Ascending aorta (tissue), 2 donors: ENCODE measurements around the gene CRTAP. TPM values are rescaled to one million over a fixed set of nuclear protein-coding genes. Genes with fewer than 3 reads are reported as not detected.

Experiments used
- DNase-seq, 2 donors: peaks; one replicate each; pipeline ENCODE4 v3.0.0-alpha.2; 2019; ENCODE audit warnings: low spot score in 2 of 2
- H3K27ac ChIP-seq, 2 donors: fragments of 200-600 bp; sonication (generic); one replicate each; pipeline ENCODE4 v1.5.1; 2016 to 2017; ENCODE audit warnings: mild to moderate bottlenecking in 1 of 2
- H3K27me3 ChIP-seq: fragments of 200-600 bp; sonication (generic); one replicate; pipeline ENCODE4 v1.5.1; 2017
- H3K36me3 ChIP-seq, 2 donors: fragments of 200-600 bp; sonication (generic); one replicate each; pipeline ENCODE4 v1.5.1; 2016
- H3K4me1 ChIP-seq, 2 donors: fragments of 200-600 bp; sonication (generic); one replicate each; pipeline ENCODE4 v1.5.1; 2016 to 2017; ENCODE audit warnings: mild to moderate bottlenecking in 1 of 2
- H3K4me3 ChIP-seq, 2 donors: fragments of 200-600 bp; sonication (generic); one replicate each; pipeline ENCODE4 v1.5.1; 2016 to 2017; ENCODE audit warnings: mild to moderate bottlenecking in 1 of 2
- H3K9me3 ChIP-seq, 2 donors: fragments of 200-600 bp; sonication (generic); one replicate each; pipeline ENCODE4 v1.5.1; 2016
- intact Hi-C: fragments of 100-400 bp; cut with DNase I; formaldehyde crosslinking; loops from one replicate; pipeline ENCODE4 v1.15.1; 2023
- total RNA-seq: library from RNA; depleted of rRNA; stranded (reverse); fragments of >200 nt; gene quantifications from one replicate; pipeline ENCODE4 v1.1.0, GENCODE V29; 2016
- TF ChIP-seq, protein P1 (sequence below), 3 experiments: fragments of 200-600 bp in 2 of 3; fragments of 450-650 bp in 1 of 3; sonication (generic) in 2 of 3; IDR thresholded peaks; one replicate each; pipeline ENCODE4 v1.5.1; 2016 to 2019; ENCODE audit warnings: antibody characterized with exemption in 3 of 3, mild to moderate bottlenecking in 1 of 3, moderate library complexity in 1 of 3

Gene CRTAP
- total RNA-seq, 1 donor from 2014 or later = 300 TPM

DNA sequence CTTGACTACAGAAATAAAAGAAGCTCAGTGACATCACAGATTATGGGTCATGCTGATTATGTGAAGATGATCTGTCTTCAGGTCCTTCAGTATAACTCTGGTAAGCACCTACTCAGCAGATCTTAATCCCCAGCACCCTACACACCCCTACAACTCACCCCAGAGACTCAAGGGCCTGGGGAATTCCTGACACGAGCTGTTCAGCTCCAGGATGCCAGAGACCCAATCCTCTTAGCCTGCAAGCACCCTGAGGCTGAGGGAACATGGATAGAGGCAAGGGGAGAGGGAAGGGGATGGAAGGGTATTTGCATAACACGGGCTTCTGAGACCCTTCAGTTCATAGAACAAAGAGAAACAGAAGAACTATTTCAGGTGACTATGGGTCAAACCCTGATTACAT is 29.9 kb upstream of the CRTAP start:
- H3K36me3 ChIP-seq = no peaks in the 10 kb centered on the region
- H3K4me3 ChIP-seq = no peak overlapping the region
- H3K27ac ChIP-seq = no peak overlapping the region
- intact Hi-C loops = no loop called here
- H3K9me3 ChIP-seq = no peaks in the 10 kb centered on the region
- no peaks in the 10 kb centered on the region for H3K27me3 ChIP-seq
- TF ChIP-seq, protein P1, sequence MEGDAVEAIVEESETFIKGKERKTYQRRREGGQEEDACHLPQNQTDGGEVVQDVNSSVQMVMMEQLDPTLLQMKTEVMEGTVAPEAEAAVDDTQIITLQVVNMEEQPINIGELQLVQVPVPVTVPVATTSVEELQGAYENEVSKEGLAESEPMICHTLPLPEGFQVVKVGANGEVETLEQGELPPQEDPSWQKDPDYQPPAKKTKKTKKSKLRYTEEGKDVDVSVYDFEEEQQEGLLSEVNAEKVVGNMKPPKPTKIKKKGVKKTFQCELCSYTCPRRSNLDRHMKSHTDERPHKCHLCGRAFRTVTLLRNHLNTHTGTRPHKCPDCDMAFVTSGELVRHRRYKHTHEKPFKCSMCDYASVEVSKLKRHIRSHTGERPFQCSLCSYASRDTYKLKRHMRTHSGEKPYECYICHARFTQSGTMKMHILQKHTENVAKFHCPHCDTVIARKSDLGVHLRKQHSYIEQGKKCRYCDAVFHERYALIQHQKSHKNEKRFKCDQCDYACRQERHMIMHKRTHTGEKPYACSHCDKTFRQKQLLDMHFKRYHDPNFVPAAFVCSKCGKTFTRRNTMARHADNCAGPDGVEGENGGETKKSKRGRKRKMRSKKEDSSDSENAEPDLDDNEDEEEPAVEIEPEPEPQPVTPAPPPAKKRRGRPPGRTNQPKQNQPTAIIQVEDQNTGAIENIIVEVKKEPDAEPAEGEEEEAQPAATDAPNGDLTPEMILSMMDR (IDR thresholded peaks at IDR 0.05) = no peak
- no peaks in the 10 kb centered on the region for H3K4me1 ChIP-seq
- DNase-seq = no peak

DNA sequence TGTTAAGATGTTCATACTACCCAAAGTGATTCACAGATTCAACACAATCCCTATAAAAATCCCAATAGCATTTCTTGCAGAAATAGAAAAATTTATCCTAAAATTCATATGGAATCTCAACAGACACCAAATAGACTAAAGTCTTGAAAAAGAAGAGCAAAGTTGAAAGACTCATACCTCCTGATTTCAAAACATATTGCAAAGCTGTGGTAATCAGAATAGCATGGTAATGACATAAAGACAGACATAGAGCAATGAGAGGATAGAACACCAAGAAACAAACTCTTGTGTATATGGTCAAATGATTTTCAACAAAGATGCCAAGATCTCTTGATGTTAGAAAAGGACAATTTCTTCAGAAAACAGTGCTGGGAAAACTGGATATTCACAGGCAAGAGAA is 25.1 kb upstream of the CRTAP start:
- H3K27ac ChIP-seq = no peak overlapping the region

DNA sequence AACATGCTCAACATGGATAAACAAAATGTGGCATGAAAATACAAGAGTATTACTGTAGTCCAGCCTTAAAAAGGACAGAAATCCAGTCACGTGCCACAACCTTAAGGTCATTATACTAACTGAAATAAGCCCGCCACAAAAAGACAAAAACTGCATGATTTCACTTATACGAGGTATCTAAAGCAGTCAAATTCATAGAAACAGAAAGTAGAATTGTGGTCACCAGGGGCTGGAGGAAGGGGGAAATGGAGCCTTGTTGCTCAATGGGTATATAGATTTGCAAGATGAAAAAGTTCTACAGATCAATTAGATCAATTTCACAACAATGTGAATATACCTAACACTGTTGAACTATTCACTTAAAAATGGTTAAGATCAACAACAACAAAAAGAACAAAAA is 24.3 kb upstream of the CRTAP start:
- H3K27ac ChIP-seq = no peak overlapping the region
- H3K9me3 ChIP-seq = no peaks in the 10 kb centered on the region
- no peaks in the 10 kb centered on the region for H3K27me3 ChIP-seq
- no peak overlapping the region for H3K4me3 ChIP-seq
- H3K36me3 ChIP-seq = peaks cover 10 to 17% of the 10 kb centered on the region in 2 donors
- DNase-seq = no peak
- TF ChIP-seq, protein P1 (IDR thresholded peaks at IDR 0.05) = no peak
- no peaks in the 10 kb centered on the region for H3K4me1 ChIP-seq
- intact Hi-C loops = no loop called here

More for the DNA sequence above, 25.1 kb upstream of the CRTAP start:
- Histone ChIP-seq H3K27me3 (no peaks in the 10 kb centered on the region), H3K9me3 (no peaks in the 10 kb centered on the region), H3K36me3 (peaks cover 10 to 16% of the 10 kb centered on the region in 2 donors), H3K4me3 (no peak overlapping the region), H3K4me1 (no peaks in the 10 kb centered on the region)
- intact Hi-C loops = no loop called here
- DNase-seq = no peak
- TF ChIP-seq, protein P1 (IDR thresholded peaks at IDR 0.05) = no peak

DNA sequence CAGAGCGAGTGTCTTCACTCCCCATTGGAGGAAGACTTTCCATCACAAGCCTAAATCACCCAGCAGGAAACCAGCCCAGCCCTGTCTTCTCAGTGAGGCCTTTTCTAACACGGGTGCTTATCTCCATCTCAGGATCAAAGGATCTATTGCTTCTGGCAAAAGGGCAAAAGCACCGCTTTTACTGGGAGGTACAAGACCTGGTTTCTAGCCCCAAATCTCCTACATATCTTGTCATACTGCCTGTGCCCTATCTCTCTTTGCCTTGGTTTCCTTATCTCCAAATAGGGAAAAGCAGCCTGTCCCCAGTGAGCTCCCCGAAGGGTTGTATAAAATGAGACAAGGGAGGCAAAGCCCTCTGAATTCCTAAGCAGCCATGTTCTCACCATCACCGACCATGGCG is 22.1 kb upstream of the CRTAP start:
- no peak for DNase-seq
- peaks cover 10 to 17% of the 10 kb centered on the region in 2 donors for H3K36me3 ChIP-seq
- no peak overlapping the region for H3K4me3 ChIP-seq
- peaks cover 0 to 6% of the 10 kb centered on the region in 2 donors for H3K4me1 ChIP-seq
- TF ChIP-seq, protein P1 (IDR thresholded peaks at IDR 0.05) = no peak
- no peaks in the 10 kb centered on the region for H3K9me3 ChIP-seq
- intact Hi-C loops = no loop called here
- no peak overlapping the region for H3K27ac ChIP-seq
- no peaks in the 10 kb centered on the region for H3K27me3 ChIP-seq

DNA sequence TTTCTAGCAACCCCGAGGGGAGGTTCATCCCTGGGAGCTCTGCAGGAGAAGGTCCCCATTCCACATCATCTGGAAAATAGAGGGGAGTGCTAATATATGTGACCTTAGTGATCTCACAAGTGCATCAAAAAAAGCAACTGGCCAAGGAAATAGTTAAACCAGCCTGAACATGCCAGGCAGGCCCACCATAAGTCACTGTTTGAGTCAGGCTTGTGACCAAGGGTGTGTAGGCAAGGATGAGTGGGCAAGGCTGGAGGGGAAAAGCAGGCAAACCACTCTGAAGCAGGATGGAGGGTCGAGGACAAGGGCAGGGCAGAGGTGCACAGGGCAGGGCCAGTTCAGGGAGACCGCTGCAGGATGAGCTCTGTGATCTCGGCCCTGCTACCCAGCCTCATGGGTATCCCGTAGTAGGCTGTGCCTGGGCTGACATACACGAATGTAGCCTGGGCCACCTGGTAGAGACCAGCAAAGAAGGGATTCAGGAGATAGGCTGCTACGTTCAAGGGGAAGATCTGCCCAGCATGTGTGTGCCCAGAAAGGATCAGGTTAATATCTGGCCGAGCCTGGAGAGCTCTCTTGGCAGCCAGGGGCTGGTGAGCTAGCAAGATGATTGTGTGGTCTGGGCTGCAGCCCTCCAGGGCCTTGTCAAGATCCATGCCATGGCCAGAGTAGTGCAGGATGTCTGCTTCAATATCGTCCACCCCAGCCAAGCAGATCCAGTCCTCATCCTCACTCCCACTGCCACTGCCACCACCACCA is 21.1 kb upstream of the CRTAP start:
- Histone ChIP-seq H3K36me3 (peaks cover 10 to 17% of the 10 kb centered on the region in 2 donors), H3K27ac (no peak overlapping the region), H3K27me3 (no peaks in the 10 kb centered on the region), H3K9me3 (no peaks in the 10 kb centered on the region), H3K4me1 (peaks cover 0 to 8% of the 10 kb centered on the region in 2 donors), H3K4me3 (no peak overlapping the region)
- intact Hi-C loops = no loop called here
- no peak for DNase-seq
- TF ChIP-seq, protein P1 (IDR thresholded peaks at IDR 0.05) = no peak
